Adrenal gland (tissue), 12 donors: ENCODE data around the gene UNC93A. TPM values are rescaled to one million over a fixed set of nuclear protein-coding genes. Genes with fewer than 3 reads are reported as not detected.
A peak's percentile ranks its signal among the peaks of the same experiment; 100 is the strongest.

ENCODE experiments used
- DNase-seq, 7 donors: peaks; one replicate each; pipeline ENCODE4 v3.0.0-alpha.2; 2019 to 2020
- H3K27ac ChIP-seq, 5 donors: fragments of 200-600 bp; sonication (generic) in 4 of 5; 1 replicate in 3 of 5; 2 replicates in 2 of 5; pipeline versions ENCODE4 v1.5.1 to v1.8.0; 2016 to 2020; ENCODE audit warnings: mild to moderate bottlenecking in 1 of 5
- H3K27me3 ChIP-seq: fragments of 200-600 bp; 2 replicates; pipeline ENCODE4 v1.8.0; 2021
- H3K36me3 ChIP-seq, 2 donors: fragments of 200-600 bp; replicated peaks in 1 of 2; 1 replicate in 1 of 2; 2 replicates in 1 of 2; pipeline versions ENCODE4 v1.5.1 to v1.8.0; 2018 to 2022
- H3K4me1 ChIP-seq, 2 donors: fragments of 200-600 bp; replicated peaks in 1 of 2; 1 replicate in 1 of 2; 2 replicates in 1 of 2; pipeline versions ENCODE4 v1.5.1 to v1.8.0; 2018 to 2021
- H3K4me3 ChIP-seq, 4 donors: fragments of 200-600 bp; sonication (generic) in 3 of 4; one replicate each; pipeline ENCODE4 v1.5.1; 2016 to 2018
- H3K9me3 ChIP-seq, 3 donors: fragments of 200-600 bp; sonication (generic) in 1 of 3; replicated peaks in 1 of 3; 1 replicate in 2 of 3; 2 replicates in 1 of 3; pipeline versions ENCODE4 v1.5.1 to v1.8.0; 2016 to 2021
- POLR2A ChIP-seq, 2 donors: fragments of 450-650 bp; IDR thresholded peaks; one replicate each; pipeline ENCODE4 v1.6.1; 2017; ENCODE audit warnings: antibody characterized with exemption in 2 of 2, mild to moderate bottlenecking in 2 of 2, moderate library complexity in 1 of 2
- WGBS, 4 donors: extraction: QIAGEN DNeasy Blood & Tissue Kit in 2 of 4; methylation state at CpG; one replicate each; pipeline versions ENCODE4 v1.1.5 to v1.1.7; 2013 to 2017; 5-methylcytosine and 5-hydroxymethylcytosine counted together
- intact Hi-C, 2 donors: fragments of 100-400 bp; cut with DNase I; formaldehyde crosslinking; loops; one replicate each; pipeline versions ENCODE4 v1.14.1 to v1.15.0; 2022 to 2023
- polyA plus RNA-seq, 3 donors: library from polyadenylated mRNA; stranded (reverse); fragments of 200-250 nt in 2 of 3; fragments of 350-450 nt in 1 of 3; fragmentation: Illumina TruSeq in 1 of 3; extraction: RNeasy Lipid Tissue Mini Kit (QIAGEN cat#74804) in 1 of 3; gene quantifications; one replicate each; pipeline ENCODE4 v1.2.3, GENCODE V29; 2013 to 2014
- total RNA-seq, 9 donors: library from RNA; depleted of rRNA in 4 of 9; stranded (reverse); fragments of >200 nt in 4 of 9; fragments of 120-200 nt in 1 of 9; fragmentation: NEBNext Ultra II Directional in 1 of 9; extraction: Animal tissue kit (Norgen Biotek cat#: 25700) in 1 of 9; gene quantifications; one replicate each; pipeline versions ENCODE4 v1.1.0 to v1.2.4, GENCODE V29; 2013 to 2023
- TF ChIP-seq, protein P1 (sequence below), 6 experiments: fragments of 450-650 bp in 4 of 6; fragments of 200-600 bp in 2 of 6; sonication (generic) in 1 of 6; IDR thresholded peaks; 1 replicate in 5 of 6; 2 replicates in 1 of 6; pipeline versions ENCODE4 v1.5.1 to v1.8.0; 2016 to 2021; ENCODE audit warnings: antibody characterized with exemption in 6 of 6, mild to moderate bottlenecking in 2 of 6, moderate library complexity in 1 of 6
- donor health status: healthy with polysubstance abuse.
- donor health status: Bipolar disorder and iron deficiency.
- donor health status: DM: yes; HTN: yes; CAD: no.
- donor health status: DM: no; HTN: no; CAD: no.
- donor health status: DM: no; HTN: no; CAD: no.
- donor health status: DM: yes; HTN: yes; CAD: no.

Gene UNC93A
- total and polyA plus RNA-seq, 12 donors, result not detected

DNA sequence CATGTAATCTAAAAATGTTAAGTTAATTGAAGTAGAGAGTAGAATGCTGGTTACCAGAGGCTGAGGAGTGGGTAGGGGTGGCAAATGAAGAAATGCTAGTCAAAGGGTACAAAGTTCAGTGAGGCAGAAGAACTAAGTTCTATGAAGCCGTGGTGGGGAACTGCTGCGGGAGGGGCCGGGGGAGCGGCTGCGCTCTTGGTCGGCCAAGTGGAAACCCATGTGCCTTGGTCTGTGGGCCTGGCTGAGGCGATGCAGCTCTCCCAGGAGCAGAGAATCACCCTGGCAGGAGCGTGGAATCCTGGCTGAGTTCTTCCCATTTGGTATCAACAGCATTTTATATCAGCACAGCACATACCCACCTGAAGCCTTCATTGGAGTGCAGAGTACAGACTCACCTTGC lies 56.1 kb downstream of the UNC93A start:
- no peak for TF ChIP-seq POLR2A (IDR thresholded peaks at IDR 0.05)
- TF ChIP-seq, protein P1, sequence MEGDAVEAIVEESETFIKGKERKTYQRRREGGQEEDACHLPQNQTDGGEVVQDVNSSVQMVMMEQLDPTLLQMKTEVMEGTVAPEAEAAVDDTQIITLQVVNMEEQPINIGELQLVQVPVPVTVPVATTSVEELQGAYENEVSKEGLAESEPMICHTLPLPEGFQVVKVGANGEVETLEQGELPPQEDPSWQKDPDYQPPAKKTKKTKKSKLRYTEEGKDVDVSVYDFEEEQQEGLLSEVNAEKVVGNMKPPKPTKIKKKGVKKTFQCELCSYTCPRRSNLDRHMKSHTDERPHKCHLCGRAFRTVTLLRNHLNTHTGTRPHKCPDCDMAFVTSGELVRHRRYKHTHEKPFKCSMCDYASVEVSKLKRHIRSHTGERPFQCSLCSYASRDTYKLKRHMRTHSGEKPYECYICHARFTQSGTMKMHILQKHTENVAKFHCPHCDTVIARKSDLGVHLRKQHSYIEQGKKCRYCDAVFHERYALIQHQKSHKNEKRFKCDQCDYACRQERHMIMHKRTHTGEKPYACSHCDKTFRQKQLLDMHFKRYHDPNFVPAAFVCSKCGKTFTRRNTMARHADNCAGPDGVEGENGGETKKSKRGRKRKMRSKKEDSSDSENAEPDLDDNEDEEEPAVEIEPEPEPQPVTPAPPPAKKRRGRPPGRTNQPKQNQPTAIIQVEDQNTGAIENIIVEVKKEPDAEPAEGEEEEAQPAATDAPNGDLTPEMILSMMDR (IDR thresholded peaks at IDR 0.05), result no peak

DNA sequence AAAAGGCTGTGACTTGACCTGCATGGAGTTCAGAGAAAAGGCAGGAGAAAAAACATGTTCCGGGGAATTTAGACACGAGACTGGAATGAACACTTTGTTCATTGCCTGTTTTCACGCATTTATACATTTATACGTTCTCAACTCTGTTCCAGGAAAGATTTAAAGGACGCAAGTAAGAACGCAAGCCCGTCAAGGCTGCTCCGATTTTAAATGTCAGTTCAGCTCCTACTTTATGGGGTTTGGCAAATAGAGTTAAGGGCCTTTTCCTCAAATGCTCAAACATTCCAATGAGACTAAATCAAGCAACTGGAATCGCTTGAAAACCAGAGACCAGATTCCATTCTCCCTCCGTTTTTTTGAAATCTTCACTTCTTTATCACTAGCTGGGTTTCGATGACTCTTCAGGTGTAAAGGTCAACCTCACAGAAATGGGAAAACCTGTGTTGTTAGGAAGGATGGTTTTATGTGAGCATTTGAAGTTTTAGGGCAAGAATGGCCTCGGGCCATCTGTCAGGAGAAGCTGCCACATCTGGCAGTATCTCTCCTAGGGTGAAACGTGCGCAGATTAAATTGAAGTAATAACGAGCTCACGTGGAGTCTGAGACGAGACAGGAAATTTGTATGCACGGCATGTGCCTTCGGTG lies 58.6 kb downstream of the UNC93A start:
- TF ChIP-seq POLR2A (IDR thresholded peaks at IDR 0.05), result no peak
- TF ChIP-seq, protein P1 (IDR thresholded peaks at IDR 0.05), result no peak
- Histone ChIP-seq H3K4me3 (no peak overlapping the region), H3K27ac (no peak overlapping the region), H3K9me3 (no peaks in the 10 kb centered on the region), H3K36me3 (no peaks in the 10 kb centered on the region), H3K4me1 (peaks cover 0 to 5% of the 10 kb centered on the region in 2 donors), H3K27me3 (no peaks in the 10 kb centered on the region)
- DNase-seq, result no peak
- intact Hi-C loops, result no loop called here
- WGBS, 4 donors, result 51 to 57% (median 54%) methylated on average over 19 of the region's 19 CpGs

More for the DNA sequence above, 56.1 kb downstream of the UNC93A start:
- peaks cover 0 to 5% of the 10 kb centered on the region in 2 donors for H3K4me1 ChIP-seq
- no peaks in the 10 kb centered on the region for H3K36me3 ChIP-seq
- intact Hi-C loops, result no loop called here
- H3K27me3 ChIP-seq, result no peaks in the 10 kb centered on the region
- no peaks in the 10 kb centered on the region for H3K9me3 ChIP-seq
- no peak overlapping the region for H3K4me3 ChIP-seq
- WGBS, 4 donors, result 71 to 89% (median 88%) methylated on average over 7 to 8 of the region's 8 CpGs
- no peak overlapping the region for H3K27ac ChIP-seq
- no peak for DNase-seq

DNA sequence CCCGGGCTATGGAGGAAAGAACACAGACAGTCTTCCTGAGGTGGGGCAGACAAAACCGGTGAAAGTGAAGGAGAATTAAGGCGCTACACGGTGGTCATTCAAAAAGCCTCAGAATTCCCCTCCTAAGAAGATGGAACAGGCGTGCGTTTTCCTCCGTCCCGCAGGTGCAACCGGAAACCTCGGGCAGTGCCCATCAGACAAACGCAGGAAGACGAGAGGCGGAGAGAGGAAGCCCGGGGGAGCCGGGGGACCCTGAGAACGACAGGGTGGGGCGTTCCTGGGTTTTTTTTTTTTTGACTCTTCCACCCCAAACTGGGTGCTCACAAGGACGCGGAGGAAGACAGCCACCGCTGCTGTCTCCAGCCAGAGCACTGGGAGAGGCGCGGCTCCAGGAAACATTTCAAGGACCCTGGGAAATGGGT lies 59.2 kb downstream of the UNC93A start:
- no peak overlapping the region for H3K27ac ChIP-seq
- intact Hi-C loops, result no loop called here

More for the DNA sequence above, 59.2 kb downstream of the UNC93A start:
- H3K27me3 ChIP-seq, result no peaks in the 10 kb centered on the region
- DNase-seq, result peak in 1 of 7 donors; percentile 20
- peaks cover 0 to 5% of the 10 kb centered on the region in 2 donors for H3K4me1 ChIP-seq
- H3K9me3 ChIP-seq, result no peaks in the 10 kb centered on the region
- no peak overlapping the region for H3K4me3 ChIP-seq
- H3K36me3 ChIP-seq, result no peaks in the 10 kb centered on the region
- no peak for TF ChIP-seq POLR2A (IDR thresholded peaks at IDR 0.05)
- TF ChIP-seq, protein P1 (IDR thresholded peaks at IDR 0.05), result no peak
- 8 to 23% (median 11%) methylated on average over 21 to 22 of the region's 22 CpGs for WGBS, 4 donors
